ENCODE results near the gene PARD3B.

Gene PARD3B

DNA sequence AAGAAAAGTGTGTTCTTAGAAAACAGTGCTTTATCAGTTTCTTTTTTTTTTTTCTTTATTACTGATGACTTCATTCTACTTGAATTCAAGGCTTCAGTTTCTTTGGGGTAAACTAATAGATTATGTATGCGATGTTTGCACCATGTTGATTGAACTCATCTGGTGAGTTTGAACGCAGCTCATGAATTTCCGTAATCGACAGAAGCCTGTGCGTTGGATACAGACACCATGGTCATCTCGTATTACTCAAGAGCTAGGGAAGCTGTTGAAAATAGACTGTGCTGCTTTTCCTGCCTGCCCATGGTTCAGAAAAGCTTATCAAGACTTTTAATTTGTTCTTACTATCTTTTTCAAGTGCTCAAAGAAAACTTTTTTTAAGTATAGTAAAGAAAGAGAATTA, 951.5 kb downstream of the PARD3B start:
- DNase-seq: no peak

DNA sequence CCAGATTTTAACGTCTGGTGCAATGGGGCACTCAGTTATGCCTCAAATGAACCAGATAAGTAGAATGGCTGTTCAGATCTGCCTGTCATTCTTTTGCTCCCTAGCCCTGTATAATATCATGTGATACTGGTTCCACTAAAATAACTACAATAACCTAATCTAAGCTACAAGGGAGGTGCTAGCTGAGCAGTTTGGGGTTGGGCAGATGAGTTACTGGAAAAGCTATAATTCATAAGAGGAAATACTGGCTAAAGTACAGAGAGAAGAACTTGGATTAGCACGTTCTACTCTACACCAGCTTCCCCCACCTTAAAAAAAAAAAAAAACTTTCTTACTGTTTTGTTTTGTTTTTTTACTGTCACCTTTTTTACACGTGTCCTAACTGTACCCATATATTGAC, 953.7 kb downstream of the PARD3B start:
- DNase-seq: no peak

GRCh38 chr2:205500065-205500464, 954.8 kb downstream of the PARD3B start:
- no peak for DNase-seq

GRCh38 chr2:205500951-205501350, 955.7 kb downstream of the PARD3B start:
- DNase-seq: no peak

- DNase-seq: no peak
Observed at GRCh38 chr2:205501826-205502225, 956.6 kb downstream of the PARD3B start.

GRCh38 chr2:205505371-205505770, 960.1 kb downstream of the PARD3B start:
- DNase-seq: no peak

GRCh38 chr2:205509655-205510054, 964.4 kb downstream of the PARD3B start:
- DNase-seq: no peak

- no peak for DNase-seq
Observed at GRCh38 chr2:205510345-205510744, 965.1 kb downstream of the PARD3B start.

GRCh38 chr2:205511221-205511620, 965.9 kb downstream of the PARD3B start:
- DNase-seq: no peak

DNA sequence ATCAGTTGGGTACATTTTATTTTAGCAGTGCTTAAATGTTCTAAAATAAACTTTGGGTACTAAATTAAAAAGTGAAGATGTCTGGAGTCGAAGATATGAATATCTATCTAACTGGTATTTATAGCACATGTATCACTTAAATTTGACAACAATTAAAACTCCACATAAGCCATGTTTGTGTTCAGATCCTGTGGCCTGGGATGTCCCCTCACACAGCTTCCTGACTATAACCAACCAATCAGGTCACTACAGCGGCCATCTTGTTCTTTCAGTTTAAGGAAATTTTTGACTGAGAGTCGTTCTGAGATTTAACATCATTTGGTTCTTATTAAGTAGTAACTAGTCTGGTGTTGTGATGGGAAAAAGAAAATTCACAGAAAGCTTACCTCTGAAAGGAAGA, 966.4 kb downstream of the PARD3B start:
- DNase-seq: no peak

GRCh38 chr2:205520311-205520710, 975.0 kb downstream of the PARD3B start:
- DNase-seq: no peak

GRCh38 chr2:205524656-205525055, 979.4 kb downstream of the PARD3B start:
- DNase-seq: no peak

- no peak for DNase-seq
Observed at GRCh38 chr2:205527801-205528200, 982.5 kb downstream of the PARD3B start.

DNA sequence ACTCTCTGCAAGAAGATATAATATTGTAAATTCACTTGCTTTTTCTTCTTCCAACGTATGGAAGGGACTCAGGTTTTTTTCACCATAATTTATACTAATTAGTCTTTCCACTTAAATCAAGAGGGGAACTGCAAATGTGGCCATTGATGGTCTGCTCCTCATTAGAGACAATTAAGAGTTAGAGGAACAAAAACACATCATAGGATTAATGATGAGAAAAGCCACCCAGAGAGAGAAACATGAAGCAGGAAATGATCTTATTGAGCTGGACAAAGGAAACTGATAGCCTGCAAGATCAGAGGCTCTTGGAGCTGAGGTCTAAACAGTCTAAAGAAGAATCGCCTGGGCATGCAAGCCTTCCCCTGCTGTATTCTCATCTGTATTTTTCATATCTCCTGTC, 985.8 kb downstream of the PARD3B start:
- no peak for DNase-seq

GRCh38 chr2:205531489-205532148, 986.3 kb downstream of the PARD3B start:
- DNase-seq: no peak

DNA sequence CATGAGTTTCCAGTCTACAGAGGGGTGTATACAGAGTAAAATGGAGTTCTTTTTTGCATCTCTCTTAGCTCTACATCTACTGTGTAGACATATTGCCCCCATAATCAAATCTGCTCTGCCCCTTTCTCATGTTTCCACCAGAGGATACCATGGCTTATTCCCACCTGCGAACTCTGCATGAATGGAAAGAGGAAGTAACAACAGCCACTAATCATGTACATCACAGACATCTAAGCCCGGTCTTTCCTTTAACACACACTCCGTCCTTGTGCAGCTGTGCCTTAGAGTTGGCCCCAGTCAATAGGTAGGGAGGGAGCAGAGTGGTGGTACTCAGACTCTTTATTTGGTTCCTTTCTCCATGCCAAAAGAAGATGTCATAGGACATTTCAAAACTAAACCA, 989.7 kb downstream of the PARD3B start:
- DNase-seq: no peak

- DNase-seq: no peak
Observed at GRCh38 chr2:205539603-205540002, 994.3 kb downstream of the PARD3B start.

DNA sequence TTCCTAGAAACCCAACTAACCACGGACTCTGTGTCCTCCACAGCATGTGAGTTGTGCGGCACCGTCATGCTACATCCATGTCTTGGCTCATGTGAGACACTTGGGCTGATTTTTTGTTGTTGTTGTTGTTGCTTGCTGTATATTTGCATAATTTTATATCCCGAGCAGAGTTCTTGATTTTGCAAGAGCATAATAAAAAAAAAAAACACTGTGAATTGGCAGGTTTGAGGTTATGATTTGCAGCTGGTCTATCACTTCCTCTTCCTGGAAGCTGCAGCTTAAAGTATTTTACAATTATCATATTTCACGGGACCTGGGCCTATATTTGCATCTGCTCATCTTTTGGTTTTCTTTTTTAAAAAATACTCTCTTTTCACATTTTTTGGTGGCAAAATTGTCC, 994.8 kb downstream of the PARD3B start:
- DNase-seq: no peak

DNA sequence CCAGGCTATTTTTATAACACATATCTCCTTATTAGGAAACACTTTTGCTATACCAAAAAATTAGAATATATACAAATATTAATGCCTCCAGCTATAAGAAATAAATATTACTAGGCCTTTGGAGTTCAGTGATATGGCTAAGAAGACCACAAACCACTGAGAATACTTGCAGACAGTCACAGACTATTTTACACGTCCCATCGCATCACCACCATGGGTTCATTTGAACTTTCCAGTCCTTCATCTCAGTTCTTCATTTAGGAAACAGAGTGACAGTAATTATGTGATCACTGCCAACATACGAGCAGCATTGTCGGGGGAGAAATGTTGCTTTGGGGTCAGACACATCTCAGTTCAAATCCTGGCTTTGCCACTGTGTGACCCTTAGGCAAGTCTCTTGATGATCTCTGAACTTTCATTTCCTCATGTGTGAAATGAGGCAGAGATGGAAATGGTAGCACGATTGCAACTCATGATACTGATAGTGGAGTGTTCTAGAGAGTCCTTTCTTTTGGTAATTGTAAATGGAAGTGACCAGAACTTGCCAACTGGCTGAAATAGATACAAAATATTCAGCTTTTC, 998.1 kb downstream of the PARD3B start:
- no peak for DNase-seq

DNA sequence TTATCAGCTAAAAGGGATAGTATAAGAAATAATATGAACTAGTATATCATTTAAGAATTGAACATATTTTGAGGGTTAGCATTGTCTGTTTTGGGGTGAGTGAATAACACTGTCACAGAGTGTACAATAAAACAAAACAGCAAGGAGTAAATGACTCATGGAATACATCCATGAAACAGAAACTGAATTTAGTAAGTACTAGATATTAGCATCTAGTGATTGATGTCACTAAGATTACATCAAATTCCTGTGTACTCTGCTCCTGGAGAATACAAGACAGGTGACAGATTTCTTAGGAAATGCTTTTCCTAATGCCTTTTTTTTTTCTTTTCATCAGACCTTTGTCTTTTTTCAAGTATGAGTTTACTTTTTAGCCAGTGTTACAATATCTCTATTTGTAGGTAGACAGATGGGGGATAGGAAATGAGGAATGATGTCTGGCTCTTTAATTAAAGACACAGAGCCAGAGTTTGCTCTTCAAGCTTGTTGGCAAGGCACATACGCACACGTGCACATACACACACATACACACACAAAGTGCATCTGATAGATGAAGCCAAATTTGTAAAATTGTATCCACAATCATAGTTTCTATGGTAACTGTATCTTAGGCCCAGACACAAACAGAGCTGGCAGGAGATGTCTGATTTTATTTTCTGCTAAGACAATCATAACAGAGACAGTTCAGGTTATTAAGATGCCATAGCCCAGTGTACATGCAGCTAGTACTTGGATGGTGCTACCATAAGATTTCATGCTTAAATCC, 998.8 kb downstream of the PARD3B start:
- DNase-seq: no peak

DNA sequence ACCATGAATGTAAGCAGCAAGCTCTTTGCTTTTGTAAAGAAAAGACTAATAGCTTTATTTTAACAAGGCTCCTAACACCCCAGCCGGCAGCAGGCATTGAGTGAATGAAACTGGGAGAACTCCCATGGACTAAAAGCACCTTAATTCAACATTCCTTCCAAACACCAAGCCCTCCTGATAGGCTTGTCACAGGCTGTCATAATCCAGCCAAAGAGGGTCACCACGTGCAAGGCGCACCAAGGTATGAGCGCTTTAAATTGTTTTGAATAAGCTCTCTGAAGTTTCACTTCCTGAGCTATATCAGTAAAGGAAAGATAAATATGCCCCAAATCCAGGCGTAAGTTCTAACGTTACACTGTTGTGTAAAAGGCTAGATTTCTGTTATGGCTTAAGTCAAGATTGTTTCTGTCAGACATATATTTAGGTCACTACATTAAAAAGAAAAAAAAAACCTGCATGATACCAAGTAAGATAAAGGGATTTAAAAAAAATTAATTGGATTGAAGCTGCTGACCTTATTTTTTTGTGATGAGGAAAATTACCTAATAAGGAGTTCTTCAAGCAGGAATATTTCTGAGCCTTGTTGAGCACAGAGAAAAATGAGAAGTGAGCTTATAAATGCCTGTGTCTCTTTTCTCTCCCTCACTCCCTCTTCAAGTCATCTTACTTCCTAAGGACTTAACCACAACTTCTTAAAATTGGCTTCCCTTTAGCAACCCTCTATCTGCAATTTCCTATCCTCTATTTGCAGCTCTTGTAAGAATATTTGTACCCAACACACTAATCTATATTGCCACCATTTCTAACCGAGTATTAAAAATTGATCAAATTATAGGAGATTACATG, 1000.9 kb downstream of the PARD3B start:
- no peak for DNase-seq

- DNase-seq: no peak
Observed at GRCh38 chr2:205555566-205556230, 1010.4 kb downstream of the PARD3B start.

DNA sequence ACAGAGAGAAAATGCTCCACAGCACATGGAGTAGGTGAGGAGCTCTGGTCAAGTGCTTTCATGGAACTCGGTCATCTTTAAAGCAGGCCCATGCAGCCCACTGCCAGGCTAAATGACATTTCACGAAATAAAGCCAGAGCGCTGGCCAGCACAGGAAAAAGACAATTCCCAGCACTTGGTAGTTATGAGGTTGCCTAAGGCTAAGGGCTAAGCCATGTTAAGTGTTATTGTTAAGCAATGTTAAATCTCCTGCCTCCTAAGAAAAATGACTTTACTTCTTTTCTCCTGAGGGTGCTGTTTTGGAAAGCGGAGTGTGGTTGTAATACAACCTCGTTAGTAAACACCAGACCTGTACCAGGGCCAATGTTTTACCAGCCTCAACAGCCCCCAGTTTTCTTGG, 1011.1 kb downstream of the PARD3B start:
- no peak for DNase-seq

Data from NCI-H526 treated with DMSO at 0.1 percent for 48 hours (cell line).